Measurements from ENCODE around the gene JAK2.

- TF ChIP-seq CTCF (IDR thresholded peaks at IDR 0.05) (no peak), EP300 (IDR thresholded peaks at IDR 0.05) (no peak)
Measured at GRCh38 chr9:4979239-4979638, 5.8 kb upstream of the JAK2 start.

Data from tibial nerve (tissue), 4 donors.